Spleen (tissue), 7 donors: ENCODE measurements around the gene PSMD13.
A peak's percentile ranks its signal among the peaks of the same experiment; 100 is the strongest.

Experiments used
- POLR2A ChIP-seq, 3 donors: fragments of 450-650 bp; IDR thresholded peaks; one replicate each; pipeline ENCODE4 v1.5.1; 2017; ENCODE audit warnings: antibody characterized with exemption in 3 of 3, mild to moderate bottlenecking in 1 of 3
- POLR2AphosphoS5 ChIP-seq, 3 donors: sonication (generic); formaldehyde crosslinking; IDR thresholded peaks; one replicate each; pipeline ENCODE4 v1.5.1; 2017; ENCODE audit warnings: antibody characterized with exemption in 3 of 3
- TF ChIP-seq, protein P1 (sequence below), 11 experiments: fragments of 200-600 bp in 7 of 11; fragments of 450-650 bp in 4 of 11; sonication (generic) in 4 of 11; IDR thresholded peaks in 8 of 11; conservative IDR thresholded peaks in 3 of 11; 1 replicate in 7 of 11; 2 replicates in 4 of 11; pipeline versions ENCODE4 v1.4.0 to v1.8.0; 2016 to 2021; ENCODE audit warnings: antibody characterized with exemption in 11 of 11, inconsistent platforms in 4 of 11, mild to moderate bottlenecking in 1 of 11
- donor health status: DM: no; HTN: no; CAD: no; lungs with moderate emphysema.
- donor health status: DM: no; HTN: no; CAD: no.
- donor health status: DM: no; HTN: no; CAD: no.

GRCh38 chr11:253886-254270 is 17.1 kb downstream of the PSMD13 start:
- TF ChIP-seq, protein P1, sequence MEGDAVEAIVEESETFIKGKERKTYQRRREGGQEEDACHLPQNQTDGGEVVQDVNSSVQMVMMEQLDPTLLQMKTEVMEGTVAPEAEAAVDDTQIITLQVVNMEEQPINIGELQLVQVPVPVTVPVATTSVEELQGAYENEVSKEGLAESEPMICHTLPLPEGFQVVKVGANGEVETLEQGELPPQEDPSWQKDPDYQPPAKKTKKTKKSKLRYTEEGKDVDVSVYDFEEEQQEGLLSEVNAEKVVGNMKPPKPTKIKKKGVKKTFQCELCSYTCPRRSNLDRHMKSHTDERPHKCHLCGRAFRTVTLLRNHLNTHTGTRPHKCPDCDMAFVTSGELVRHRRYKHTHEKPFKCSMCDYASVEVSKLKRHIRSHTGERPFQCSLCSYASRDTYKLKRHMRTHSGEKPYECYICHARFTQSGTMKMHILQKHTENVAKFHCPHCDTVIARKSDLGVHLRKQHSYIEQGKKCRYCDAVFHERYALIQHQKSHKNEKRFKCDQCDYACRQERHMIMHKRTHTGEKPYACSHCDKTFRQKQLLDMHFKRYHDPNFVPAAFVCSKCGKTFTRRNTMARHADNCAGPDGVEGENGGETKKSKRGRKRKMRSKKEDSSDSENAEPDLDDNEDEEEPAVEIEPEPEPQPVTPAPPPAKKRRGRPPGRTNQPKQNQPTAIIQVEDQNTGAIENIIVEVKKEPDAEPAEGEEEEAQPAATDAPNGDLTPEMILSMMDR (IDR thresholded peaks at IDR 0.05 in 8 of 11, conservative IDR thresholded peaks at IDR 0.05 in 3 of 11), result no peak
- TF ChIP-seq POLR2A (IDR thresholded peaks at IDR 0.05), result no peak
- TF ChIP-seq POLR2AphosphoS5 (IDR thresholded peaks at IDR 0.05), result peak in 1 of 3 donors; percentile 17
